ENCODE data around the gene NTN1.

Gene NTN1

GRCh38 chr17:9285602-9286427 lies 264.5 kb downstream of the NTN1 start:
- ChIA-PET POLR2A (interaction anchor here (0.7 kb wide), 1 partner anchor 292 kb away, joined by 3 read pairs; no protein-coding TSS in a partner anchor), CTCF (no interaction called here)
- no peak for DNase-seq (ENCODE audit: low read depth, low spot score)
- no peak for TF ChIP-seq CTCF (IDR thresholded peaks at IDR 0.05; ENCODE audit: insufficient read depth, low read length, missing control alignments)
- no peak overlapping the region for H3K4me3 ChIP-seq (ENCODE audit: low read depth, low read length)

GRCh38 chr17:9286434-9286833 lies 265.1 kb downstream of the NTN1 start:
- DNase-seq (ENCODE audit: low read depth, low spot score): no peak
- CTCF ChIA-PET: no interaction called here
- POLR2A ChIA-PET: interaction anchor here (0.7 kb wide), 1 partner anchor 291 kb away, joined by 3 read pairs; no protein-coding TSS in a partner anchor
- no peak overlapping the region for H3K4me3 ChIP-seq (ENCODE audit: low read depth, low read length)
- TF ChIP-seq CTCF (IDR thresholded peaks at IDR 0.05; ENCODE audit: insufficient read depth, low read length, missing control alignments): no peak

GRCh38 chr17:9287306-9287705 lies 266.0 kb downstream of the NTN1 start:
- POLR2A ChIA-PET: no interaction called here
- no peak for TF ChIP-seq CTCF (IDR thresholded peaks at IDR 0.05; ENCODE audit: insufficient read depth, low read length, missing control alignments)
- CTCF ChIA-PET: no interaction called here
- DNase-seq (ENCODE audit: low read depth, low spot score): no peak
- H3K4me3 ChIP-seq (ENCODE audit: low read depth, low read length): no peak overlapping the region

- POLR2A ChIA-PET: no interaction called here
- TF ChIP-seq CTCF (IDR thresholded peaks at IDR 0.05; ENCODE audit: insufficient read depth, low read length, missing control alignments): no peak
- CTCF ChIA-PET: no interaction called here
- no peak overlapping the region for H3K4me3 ChIP-seq (ENCODE audit: low read depth, low read length)
- no peak for DNase-seq (ENCODE audit: low read depth, low spot score)
Observed at GRCh38 chr17:9290226-9290613, 268.9 kb downstream of the NTN1 start.

GRCh38 chr17:9291912-9292560 lies 270.7 kb downstream of the NTN1 start:
- peak; percentile 49 for TF ChIP-seq CTCF (IDR thresholded peaks at IDR 0.05; ENCODE audit: insufficient read depth, low read length, missing control alignments)
- POLR2A ChIA-PET: no interaction called here
- no peak overlapping the region for H3K4me3 ChIP-seq (ENCODE audit: low read depth, low read length)
- CTCF ChIA-PET: interaction anchor here (0.8 to 2.5 kb wide), 6 partner anchors 10 to 233 kb away, joined by 3 to 8 read pairs (median 4); no protein-coding TSS in a partner anchor
- DNase-seq (ENCODE audit: low read depth, low spot score): no peak

- DNase-seq (ENCODE audit: low read depth, low spot score): no peak
- no peak for TF ChIP-seq CTCF (IDR thresholded peaks at IDR 0.05; ENCODE audit: insufficient read depth, low read length, missing control alignments)
- no peak overlapping the region for H3K4me3 ChIP-seq (ENCODE audit: low read depth, low read length)
- ChIA-PET POLR2A (no interaction called here), CTCF (interaction anchor here (0.8 to 2.5 kb wide), 6 partner anchors 10 to 233 kb away, joined by 3 to 8 read pairs (median 4); no protein-coding TSS in a partner anchor)
Observed at GRCh38 chr17:9292561-9292941, 271.2 kb downstream of the NTN1 start.
